ENCODE measurements around the gene MC2R.
"Not testable (repeated sequence)": the region's sequence is repeated elsewhere in the genome, so short reads cannot be mapped to it uniquely, and the experiment has no call there.

MC2R gene

DNA sequence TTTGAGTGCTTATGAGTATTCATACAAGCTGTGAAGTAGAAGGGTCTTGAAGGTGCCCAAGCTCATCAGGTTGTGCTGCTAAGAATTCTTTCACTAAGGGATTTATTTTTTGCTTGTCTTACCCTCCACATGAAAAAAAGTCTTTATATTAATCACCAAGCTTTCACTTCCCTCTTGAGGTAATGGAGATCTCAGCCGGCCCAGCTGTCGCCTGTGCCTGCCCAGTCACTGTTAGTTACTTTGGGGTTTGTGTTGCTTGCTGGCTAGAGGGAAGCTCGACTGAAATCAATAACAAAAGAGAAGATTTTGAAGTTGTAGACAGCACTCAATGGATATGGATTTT is 21.9 kb downstream of the MC2R start:
- no peak for DNase-seq (ENCODE audit: low read depth)

DNA sequence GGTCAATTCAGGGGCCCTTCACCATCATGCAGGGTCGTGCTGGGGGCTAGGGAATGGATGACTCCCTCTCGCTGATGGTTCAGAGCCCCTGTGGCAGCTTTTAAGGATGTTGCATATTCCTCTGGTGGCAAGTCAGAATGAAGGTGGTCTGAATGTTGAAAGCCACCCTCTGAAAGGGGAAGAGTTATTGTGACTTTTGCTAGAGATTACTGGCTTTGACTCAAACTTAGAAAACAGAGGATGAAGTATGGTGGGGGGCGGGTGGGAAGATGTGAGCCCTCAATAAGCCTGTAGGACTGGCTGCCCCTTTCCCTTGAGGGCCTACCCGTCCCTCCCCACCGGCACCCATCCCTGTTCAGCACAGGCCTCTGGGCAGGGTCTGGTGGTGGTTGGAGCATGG is 23.2 kb downstream of the MC2R start:
- no peak for DNase-seq (ENCODE audit: low read depth)

DNA sequence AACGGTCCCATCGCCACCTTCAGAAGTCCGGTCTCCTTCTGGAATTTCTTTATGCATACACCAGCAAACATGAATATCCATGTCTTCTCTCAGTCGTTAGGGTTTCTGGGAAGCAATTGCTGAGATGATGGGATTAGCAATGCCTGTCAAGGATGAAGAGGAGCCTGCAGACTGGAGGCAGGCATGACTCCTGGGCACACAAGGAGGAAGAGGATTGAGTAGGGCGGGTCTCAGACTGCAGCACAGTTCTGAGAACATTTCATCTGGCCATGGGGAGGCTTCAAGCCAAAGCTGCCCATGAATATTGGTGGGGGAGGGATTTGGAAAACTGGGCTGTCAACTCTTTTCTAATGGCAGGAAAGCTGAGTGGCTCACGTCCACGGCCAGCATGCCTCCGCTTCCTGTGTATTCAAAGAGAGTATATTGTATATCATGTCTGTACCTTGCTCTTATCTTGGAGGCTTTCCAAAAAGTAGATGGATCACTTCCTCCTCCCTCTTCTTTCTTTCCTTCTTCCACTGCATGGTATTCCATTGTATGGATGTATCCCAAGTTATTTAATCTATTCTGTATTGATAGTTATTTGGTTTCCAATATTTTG is 24.5 kb downstream of the MC2R start:
- DNase-seq (ENCODE audit: low read depth) = no peak

DNA sequence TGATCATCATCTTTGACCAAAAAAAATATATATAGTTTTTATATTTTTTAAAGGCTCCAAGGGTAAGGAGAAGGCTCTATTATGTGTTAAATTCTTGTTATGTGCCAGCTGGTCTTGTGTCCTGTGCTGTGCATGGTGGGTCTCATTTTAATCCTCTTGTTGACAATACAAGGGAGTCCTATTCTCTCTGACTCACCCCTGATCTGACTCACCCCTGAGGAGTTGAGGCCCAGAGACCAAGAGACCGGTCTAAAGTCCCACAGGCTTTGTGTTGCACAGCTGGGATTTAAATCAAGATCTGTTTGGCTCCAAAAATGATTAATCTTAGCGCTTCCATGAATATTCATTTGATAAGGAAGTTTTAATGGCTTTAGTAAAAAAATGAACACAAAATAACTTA is 25.7 kb downstream of the MC2R start:
- DNase-seq (ENCODE audit: low read depth) = no peak

DNA sequence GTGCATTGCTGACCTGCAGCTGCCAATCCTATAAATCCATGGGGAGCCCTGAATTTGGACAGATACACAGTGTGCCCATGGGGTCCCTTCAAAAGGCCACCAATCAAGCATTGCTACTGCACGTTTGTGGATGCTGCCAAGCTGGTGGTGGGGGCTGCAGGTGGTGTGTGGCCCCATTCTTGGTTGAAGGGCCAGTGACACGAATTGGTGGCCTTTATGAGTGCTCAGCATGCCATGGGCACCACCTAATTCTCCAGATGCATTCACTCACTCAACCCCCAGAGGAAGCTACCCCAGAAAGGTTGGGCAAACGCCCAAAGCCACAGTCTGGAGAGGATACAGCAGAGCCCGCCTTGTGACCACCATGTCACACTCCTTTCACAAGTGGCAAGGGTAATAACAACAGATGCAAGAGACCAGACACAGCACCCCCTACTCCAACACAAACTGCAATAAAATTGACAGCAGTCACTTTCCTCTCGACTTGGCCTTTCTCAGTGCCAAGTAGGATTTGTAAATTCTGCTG is 27.1 kb downstream of the MC2R start:
- no peak for DNase-seq (ENCODE audit: low read depth)

DNA sequence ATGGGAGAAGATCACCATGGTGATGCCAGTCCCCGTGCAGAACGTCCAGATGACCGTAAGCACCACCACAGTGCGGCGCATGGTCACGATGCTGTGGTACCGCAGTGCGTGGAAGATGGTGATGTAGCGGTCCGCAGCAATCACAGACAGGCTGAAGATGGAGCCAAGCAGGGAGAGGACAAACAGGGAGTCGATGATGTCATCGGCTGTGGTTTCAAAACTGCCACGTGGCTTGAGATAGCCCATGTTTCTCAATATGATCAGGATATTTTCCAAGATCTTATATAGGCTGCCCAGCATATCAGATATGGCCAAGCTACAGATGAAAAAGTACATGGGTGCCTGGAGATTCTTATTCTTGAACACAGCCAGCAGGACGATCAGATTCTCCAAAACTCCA is 30.3 kb downstream of the MC2R start:
- DNase-seq (ENCODE audit: low read depth) = no peak

DNA sequence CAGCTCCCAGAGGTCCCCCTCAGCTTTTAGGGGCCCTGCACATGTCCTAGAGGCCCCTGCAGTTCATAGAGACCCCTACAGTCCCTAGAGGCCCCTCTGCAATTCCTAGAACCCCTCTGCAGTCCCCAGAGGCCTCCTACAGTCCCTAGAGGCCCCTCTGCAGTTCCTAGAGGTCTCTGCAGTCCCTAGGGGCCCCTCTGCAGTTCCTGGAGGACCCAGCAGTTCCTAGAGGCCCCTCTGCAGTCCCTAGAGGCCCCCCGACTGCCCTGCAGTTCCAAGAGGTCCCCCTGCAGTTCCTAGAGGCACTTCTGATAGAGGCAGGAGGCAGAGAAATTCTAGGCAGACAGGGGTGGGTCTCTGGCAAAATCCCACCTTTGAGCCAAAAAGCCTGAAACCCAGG is 35.4 kb downstream of the MC2R start:
- DNase-seq (ENCODE audit: low read depth) = no peak

DNA sequence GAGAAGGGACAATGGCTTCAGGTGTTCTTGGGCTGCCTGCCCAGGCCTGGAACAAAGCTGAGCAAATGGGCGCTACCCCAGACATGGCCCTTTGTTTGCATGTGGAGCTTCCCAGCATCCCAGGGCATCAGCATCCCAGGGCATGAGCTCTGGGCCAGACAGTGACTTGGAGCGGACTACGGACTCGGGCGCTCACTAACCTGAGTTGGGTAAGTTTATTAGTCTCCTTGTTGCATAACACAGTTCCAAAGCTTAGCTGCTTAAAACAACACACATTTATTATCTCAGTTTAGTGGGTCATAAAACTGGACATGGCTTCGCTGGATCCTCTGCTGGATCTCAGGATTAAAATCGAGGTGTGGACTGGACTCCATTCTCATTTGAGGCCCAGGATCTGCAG is 35.8 kb downstream of the MC2R start:
- no peak for DNase-seq (ENCODE audit: low read depth)

DNA sequence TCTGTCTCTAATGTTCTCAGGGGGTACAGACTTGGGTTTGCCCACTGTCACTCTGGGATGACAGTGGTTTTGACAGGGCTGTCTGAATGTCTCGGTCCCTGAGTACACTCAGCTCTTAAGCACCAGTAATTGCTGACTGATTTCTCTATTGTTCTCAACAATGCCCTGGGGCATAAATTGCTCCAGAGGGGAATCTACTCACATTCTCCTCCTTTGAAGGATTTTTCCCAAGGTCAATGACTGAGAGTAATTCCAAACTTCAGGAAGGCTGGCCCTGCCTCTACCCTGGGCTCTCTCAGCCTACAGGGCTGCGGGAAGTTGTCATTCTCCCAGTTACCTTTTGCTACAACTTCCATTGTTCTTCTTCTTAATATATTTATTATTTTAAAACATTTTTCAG is 36.5 kb downstream of the MC2R start:
- DNase-seq (ENCODE audit: low read depth) = no peak

DNA sequence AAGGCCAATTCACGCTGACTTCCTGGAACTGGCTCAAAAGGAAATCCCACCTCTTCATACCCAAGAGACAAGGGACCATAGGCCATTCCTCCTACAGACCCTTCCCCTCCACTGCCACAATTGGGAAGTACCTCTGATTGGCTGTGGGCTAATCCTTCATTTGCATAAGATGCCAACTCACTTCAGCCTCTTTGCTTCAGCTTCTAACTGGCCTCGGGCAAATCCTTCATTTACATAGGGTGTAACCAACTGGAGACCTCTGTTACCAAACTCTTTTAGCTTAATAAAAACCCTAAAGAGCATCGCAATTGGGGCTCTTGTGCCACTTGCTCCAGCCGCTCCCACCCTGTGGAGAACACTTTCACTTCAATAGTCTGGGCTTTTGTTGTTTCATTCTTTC is 38.2 kb downstream of the MC2R start:
- DNase-seq (ENCODE audit: low read depth) = no peak

DNA sequence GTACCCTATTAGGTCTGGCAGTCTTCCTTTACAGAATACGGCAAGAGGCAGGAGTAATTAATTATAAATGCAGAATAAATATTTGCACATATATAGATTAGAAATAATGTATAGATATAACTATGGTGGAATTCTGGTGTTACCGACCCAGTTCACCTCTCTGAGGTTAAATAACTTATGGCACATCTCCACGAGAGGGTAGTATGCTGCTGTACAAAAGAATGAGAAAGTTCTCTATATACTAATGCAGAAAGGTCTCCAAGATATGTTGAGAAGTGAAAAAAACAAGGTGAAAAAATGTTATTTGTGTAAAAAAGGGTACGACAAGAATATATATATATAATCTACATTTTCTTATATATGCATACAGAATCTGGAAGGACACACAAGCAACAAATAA is 40.8 kb downstream of the MC2R start:
- DNase-seq (ENCODE audit: low read depth) = no peak

DNA sequence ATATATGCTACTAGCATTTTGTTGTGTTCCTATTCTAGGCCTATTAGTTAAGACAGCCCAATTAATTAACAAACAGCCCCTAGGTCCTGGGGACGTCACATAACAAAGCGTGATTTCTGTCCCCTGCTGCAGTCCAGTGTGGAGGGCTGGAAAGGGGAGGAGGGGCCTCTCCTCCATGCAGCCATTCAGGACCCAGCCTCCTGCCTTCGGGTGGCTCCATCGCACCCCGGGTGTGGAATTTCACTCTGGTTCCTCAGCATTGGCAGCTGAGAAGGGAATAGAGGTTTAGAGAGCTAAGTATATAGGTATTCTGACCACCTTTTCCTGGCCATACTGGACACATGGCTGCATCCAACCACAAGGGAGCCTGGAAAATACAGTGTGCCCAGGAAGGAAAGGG is 42.4 kb downstream of the MC2R start:
- no peak for DNase-seq (ENCODE audit: low read depth)

DNA sequence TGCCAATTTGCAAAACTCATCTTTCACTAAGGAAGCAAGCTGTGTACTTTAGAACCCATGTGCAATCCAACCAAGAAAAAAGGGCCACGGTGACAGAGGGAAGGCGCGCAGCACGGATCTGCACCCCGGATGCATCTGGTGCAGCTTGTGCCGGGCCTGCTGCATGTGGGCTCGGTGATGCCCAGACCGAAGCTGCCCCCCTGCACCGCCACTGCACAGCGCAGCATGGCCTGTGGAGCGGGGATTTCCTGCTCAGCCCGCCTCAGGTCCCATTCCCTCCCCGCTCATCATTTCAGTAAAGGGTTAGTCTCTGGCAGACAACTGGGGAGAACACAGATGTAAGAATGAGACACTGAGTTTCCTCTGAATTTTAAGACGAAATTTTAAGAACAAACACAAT is 43.0 kb downstream of the MC2R start:
- DNase-seq (ENCODE audit: low read depth) = no peak

DNA sequence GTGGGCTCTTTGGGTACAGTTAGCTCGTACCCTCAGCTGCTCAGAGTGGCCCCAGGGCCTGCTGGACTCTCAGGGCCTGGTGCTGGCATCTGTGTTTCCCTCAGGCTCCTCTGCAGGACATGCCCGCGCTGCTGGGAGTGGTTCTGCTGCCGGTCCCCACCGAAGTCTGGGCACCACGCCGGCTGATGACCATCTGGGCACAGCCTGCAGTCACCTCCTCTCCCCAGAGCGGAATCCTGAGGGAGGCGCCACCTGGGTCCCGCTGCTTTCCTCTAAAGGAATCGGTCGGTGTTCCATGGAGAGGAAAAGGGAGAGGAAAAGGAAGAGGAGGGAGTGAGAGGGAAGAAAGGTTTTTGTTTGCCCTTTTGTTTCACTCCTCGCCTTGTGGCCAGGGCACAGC is 43.6 kb downstream of the MC2R start:
- DNase-seq (ENCODE audit: low read depth) = no peak

DNA sequence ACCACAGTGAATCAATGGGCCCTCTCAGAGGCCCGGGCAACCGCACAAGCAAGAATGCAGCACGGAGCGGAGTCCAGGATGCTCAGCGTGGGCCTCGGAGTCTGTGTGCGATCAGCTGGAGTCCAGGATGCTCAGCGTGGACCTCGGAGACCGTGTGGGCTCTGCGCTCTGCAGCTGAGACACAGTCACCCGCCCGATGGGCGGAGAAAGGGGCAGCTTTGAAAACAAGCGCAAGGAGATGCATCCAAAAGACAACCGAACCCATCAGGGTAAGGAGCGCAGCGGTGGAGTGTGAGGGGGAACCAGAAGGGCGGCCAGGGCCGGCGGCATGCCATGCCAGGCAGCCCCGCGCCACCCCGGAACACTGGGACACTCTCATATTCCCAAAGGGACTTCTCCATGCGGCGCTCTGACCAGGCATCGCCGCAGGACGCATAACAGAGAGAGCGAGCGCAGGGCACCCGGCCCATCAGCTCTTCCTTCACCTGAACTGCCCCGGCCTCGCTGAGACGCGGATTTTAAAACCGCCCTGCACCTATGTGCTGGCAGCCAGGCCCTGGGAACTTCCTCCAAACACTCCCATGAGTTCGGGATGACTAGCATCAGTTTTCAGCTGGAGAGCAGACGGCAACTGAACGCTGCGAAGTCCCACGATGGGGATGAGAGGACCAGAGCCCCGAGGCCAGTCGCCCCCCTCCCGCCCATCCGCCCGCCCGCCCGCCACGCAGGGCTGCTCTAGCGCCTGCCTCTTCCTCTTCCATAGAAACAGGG is 46.6 kb downstream of the MC2R start:
- DNase-seq (ENCODE audit: low read depth) = no peak

DNA sequence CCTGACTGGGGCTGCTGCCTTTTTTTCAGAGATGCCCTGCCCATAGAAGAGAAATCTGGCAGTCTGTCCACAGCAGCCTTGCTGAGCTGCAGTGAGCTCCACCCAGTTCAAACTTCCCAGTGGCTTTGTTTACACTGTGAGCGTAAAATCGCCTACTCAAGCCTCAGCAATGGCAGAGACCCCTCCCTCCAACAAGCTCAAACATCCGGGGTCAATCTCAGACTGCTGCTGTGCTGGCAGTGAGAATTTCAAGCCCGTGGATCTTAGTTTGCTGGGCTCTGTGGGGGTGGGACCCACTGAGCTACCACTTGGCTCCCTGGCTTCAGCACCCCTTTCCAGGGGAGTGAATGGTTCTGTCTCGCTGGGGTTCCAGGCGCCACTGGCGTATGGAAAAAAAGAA is 52.4 kb downstream of the MC2R start:
- not testable (repeated sequence) for DNase-seq (ENCODE audit: low read depth)

DNA sequence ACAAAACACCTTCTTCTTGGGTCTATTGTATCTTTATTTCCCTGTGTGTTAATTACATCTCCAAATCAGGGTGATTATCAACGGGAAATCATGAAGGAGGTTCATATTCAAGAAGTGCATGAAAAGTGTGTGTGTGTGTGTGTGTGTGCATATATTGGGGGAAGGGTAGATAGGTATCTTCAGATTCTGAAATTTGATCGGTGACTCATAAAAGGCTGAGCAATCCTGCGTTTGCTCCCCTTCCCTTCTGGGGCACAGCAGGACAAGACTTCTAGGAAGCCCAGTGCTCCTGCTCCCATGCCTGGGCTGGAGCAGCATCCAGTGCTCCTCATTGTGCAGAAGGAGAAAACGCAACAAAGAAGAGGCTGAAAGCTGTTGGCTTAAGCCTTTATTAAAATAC is 65.5 kb downstream of the MC2R start:
- no peak for DNase-seq (ENCODE audit: low read depth)

DNA sequence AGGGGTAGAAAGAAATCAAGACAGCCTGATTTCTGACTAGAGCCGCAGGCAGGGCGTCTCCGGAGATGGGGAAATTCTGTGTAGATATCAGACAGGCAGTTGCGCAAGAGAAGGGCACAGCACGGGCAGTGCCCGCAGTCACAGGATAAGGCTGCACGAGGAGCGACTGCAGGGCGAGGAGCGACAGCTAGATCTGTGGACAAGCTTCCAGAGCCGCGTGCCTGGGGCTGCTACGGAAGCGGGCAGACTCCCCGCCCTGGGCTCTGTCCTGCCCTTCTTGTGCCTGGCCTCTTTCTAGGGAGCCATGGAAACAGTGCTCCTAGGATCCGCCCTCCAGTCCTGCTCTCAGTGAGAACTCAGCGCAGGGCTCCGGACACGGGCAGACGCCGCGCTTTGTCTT is 78.8 kb downstream of the MC2R start:
- DNase-seq (ENCODE audit: low read depth) = no peak

DNA sequence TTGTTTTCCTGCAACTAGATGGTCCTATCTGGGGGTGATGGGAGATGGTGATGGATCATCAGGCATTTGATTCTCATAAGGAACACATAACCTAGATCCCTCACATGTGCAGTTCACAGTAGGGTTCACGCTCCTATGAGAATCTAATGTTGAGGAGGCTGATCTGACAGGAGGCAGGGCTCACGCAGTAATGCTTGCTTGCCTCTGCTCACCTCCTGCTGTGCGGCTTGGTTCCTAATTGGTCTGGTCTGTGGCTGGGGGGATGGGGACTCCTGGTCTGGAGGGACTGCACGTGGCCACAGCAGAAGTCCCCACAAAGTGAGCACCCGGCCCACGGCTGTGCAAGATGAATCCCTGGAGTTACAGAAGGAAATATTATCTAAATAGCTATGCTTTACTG is 80.1 kb downstream of the MC2R start:
- DNase-seq (ENCODE audit: low read depth) = no peak

DNA sequence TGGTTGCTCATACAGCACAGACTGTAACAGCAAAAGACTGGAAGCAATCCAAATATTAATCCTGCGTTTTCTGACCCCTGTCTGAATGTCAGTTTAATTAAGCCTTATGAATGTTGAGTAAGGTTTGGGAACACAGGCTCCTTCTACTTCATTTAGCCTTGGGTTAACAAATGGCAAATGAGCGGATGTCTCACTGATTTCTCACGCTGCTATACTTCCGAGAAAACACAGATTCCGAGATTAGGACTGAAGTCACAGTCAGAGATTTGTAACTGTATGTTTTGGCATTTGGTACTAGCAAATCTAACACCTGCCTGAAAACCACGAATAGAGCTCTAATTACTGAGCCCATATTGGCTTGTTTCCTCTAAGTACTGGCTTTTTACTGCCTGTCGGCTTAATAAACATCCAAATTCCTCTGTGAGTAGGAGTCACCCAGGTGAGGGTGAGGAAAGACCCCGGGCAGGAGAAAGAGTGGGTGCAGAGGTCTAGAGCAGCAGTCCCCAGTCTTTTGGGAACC is 80.8 kb downstream of the MC2R start:
- no peak for DNase-seq (ENCODE audit: low read depth)

All from stimulated activated CD8-positive, alpha-beta memory T cell treated with anti-CD3 and anti-CD28 coated beads, Interleukin-15, amount 100 ng/mL, for 1 hour (primary cell).